H9 (cell line): Measurements from ENCODE around the gene PRAMEF12. TPM values are rescaled to one million over a fixed set of nuclear protein-coding genes. Genes with fewer than 3 reads are reported as not detected.

Experiments
- DNase-seq: peaks from one replicate; pipeline ENCODE4 v3.0.0-alpha.2; 2017
- H2AFZ ChIP-seq: one replicate; pipeline ENCODE4 v1.6.1; 2013; ENCODE audit warnings: mild to moderate bottlenecking, low read length, control low read depth, moderate library complexity
- H2AK5ac ChIP-seq: 2 replicates; pipeline ENCODE4 v1.6.1; 2013; ENCODE audit warnings: low read length, control low read depth, mixed read lengths; ENCODE audit not compliant: insufficient read length
- H2BK120ac ChIP-seq: one replicate; pipeline ENCODE4 v1.6.1; 2013; ENCODE audit warnings: low read depth, mild to moderate bottlenecking, low read length, control low read depth, inconsistent platforms; ENCODE audit not compliant: poor library complexity, severe bottlenecking
- H2BK12ac ChIP-seq: 2 replicates; pipeline ENCODE4 v1.6.1; 2013; ENCODE audit warnings: low read length, control low read depth, mixed read lengths, low read depth; ENCODE audit not compliant: insufficient read length
- H2BK15ac ChIP-seq: 2 replicates; pipeline ENCODE4 v1.6.1; 2013; ENCODE audit warnings: low read depth, low read length, control low read depth
- H2BK20ac ChIP-seq: one replicate; pipeline ENCODE4 v1.6.1; 2013; ENCODE audit warnings: low read depth, mild to moderate bottlenecking, low read length, control low read depth, inconsistent platforms; ENCODE audit not compliant: poor library complexity, severe bottlenecking
- H2BK5ac ChIP-seq: 2 replicates; pipeline ENCODE4 v1.6.1; 2013; ENCODE audit warnings: low read length, control low read depth, mixed read lengths; ENCODE audit not compliant: insufficient read length
- H3K14ac ChIP-seq: 2 replicates; pipeline ENCODE4 v1.6.1; 2013; ENCODE audit warnings: low read length, control low read depth; ENCODE audit not compliant: insufficient read depth
- H3K18ac ChIP-seq: 2 replicates; pipeline ENCODE4 v1.6.1; 2013; ENCODE audit warnings: low read depth, mild to moderate bottlenecking, mixed read lengths, low read length, control low read depth; ENCODE audit not compliant: insufficient read length
- H3K23ac ChIP-seq: 2 replicates; pipeline ENCODE4 v1.6.1; 2013; ENCODE audit warnings: low read length, control low read depth, mixed read lengths, low read depth; ENCODE audit not compliant: insufficient read length
- H3K23me2 ChIP-seq: 2 replicates; pipeline ENCODE4 v1.6.1; 2013; ENCODE audit warnings: low read depth, mild to moderate bottlenecking, mixed read lengths, low read length, control low read depth; ENCODE audit not compliant: insufficient read length, poor library complexity, severe bottlenecking
- H3K27ac ChIP-seq: 2 replicates; pipeline ENCODE4 v1.5.1; 2013; ENCODE audit warnings: low read length, control low read depth, mixed read lengths, low read depth; ENCODE audit not compliant: insufficient read length
- H3K27me3 ChIP-seq: 2 replicates; pipeline ENCODE4 v1.6.1; 2013; ENCODE audit warnings: low read length, control low read depth, inconsistent platforms; ENCODE audit not compliant: insufficient read depth
- H3K4ac ChIP-seq: 2 replicates; pipeline ENCODE4 v1.6.1; 2013; ENCODE audit warnings: low read depth, mild to moderate bottlenecking, control low read depth, inconsistent platforms, low read length, moderate library complexity
- H3K4me1 ChIP-seq: 2 replicates; pipeline ENCODE4 v1.6.1; 2013; ENCODE audit warnings: low read length, control low read depth, inconsistent platforms; ENCODE audit not compliant: insufficient read depth
- H3K4me2 ChIP-seq: 2 replicates; pipeline ENCODE4 v1.6.1; 2013; ENCODE audit warnings: low read length, control low read depth, mixed read lengths; ENCODE audit not compliant: insufficient read length, insufficient read depth
- H3K56ac ChIP-seq: 2 replicates; pipeline ENCODE4 v1.6.1; 2013; ENCODE audit warnings: low read depth, mild to moderate bottlenecking, mixed read lengths, low read length, control low read depth; ENCODE audit not compliant: insufficient read length
- H3K79me1 ChIP-seq: 2 replicates; pipeline ENCODE4 v1.6.1; 2013; ENCODE audit warnings: low read depth, mild to moderate bottlenecking, moderate library complexity, low read length, control low read depth, inconsistent platforms; ENCODE audit not compliant: insufficient read depth, poor library complexity, severe bottlenecking
- H3K79me2 ChIP-seq: 2 replicates; pipeline ENCODE4 v1.6.1; 2013; ENCODE audit warnings: low read length, control low read depth, inconsistent platforms; ENCODE audit not compliant: insufficient read depth
- H3K9ac ChIP-seq: 2 replicates; pipeline ENCODE4 v1.6.1; 2013; ENCODE audit warnings: low read length, control low read depth, mixed read lengths; ENCODE audit not compliant: insufficient read length; ENCODE audit errors: extremely low read depth
- H3K9me3 ChIP-seq: one replicate; pipeline ENCODE4 v1.6.1; 2013; ENCODE audit warnings: low read depth, low read length, inconsistent platforms; ENCODE audit not compliant: control insufficient read depth
- H3T11ph ChIP-seq: one replicate; pipeline ENCODE4 v1.6.1; 2013; ENCODE audit warnings: mild to moderate bottlenecking, low read length, control low read depth, inconsistent platforms
- H4K20me1 ChIP-seq: one replicate; pipeline ENCODE4 v1.6.1; 2013; ENCODE audit not compliant: control insufficient read depth, insufficient read length, insufficient read depth
- H4K5ac ChIP-seq: 2 replicates; pipeline ENCODE4 v1.6.1; 2013; ENCODE audit warnings: low read depth, mild to moderate bottlenecking, mixed read lengths, low read length, control low read depth; ENCODE audit not compliant: insufficient read length
- H4K8ac ChIP-seq: replicated peaks from 2 replicates; pipeline ENCODE4 v1.6.1; 2013; ENCODE audit warnings: low read length, control low read depth, mixed read lengths, low read depth; ENCODE audit not compliant: insufficient read length
- H4K91ac ChIP-seq: 2 replicates; pipeline ENCODE4 v1.6.1; 2013; ENCODE audit warnings: low read depth, mild to moderate bottlenecking, moderate library complexity, mixed read lengths, low read length, control low read depth; ENCODE audit not compliant: insufficient read length
- H3K27ac Mint-ChIP-seq, 3 experiments: 2 replicates in 2 of 3; 3 replicates in 1 of 3; pipeline ENCODE4 v1.8.0; 2020 to 2021; ENCODE audit warnings: mixed read lengths in 3 of 3, mild to moderate bottlenecking in 1 of 3, moderate library complexity in 1 of 3
- H3K27me3 Mint-ChIP-seq: 2 replicates; pipeline ENCODE4 v1.8.0; 2021; ENCODE audit warnings: low read depth, mild to moderate bottlenecking, moderate library complexity, mixed read lengths
- H3K36me3 Mint-ChIP-seq, 3 experiments: 2 replicates in 2 of 3; 3 replicates in 1 of 3; pipeline ENCODE4 v1.8.0; 2020 to 2021; ENCODE audit warnings: low read depth in 3 of 3, mixed read lengths in 3 of 3; ENCODE audit not compliant: insufficient read depth in 1 of 3
- H3K4me1 Mint-ChIP-seq, 2 experiments: 2 replicates each; pipeline ENCODE4 v1.8.0; 2020; ENCODE audit warnings: mixed read lengths in 2 of 2
- H3K4me3 Mint-ChIP-seq, 2 experiments: 2 replicates in 1 of 2; 3 replicates in 1 of 2; pipeline ENCODE4 v1.8.0; 2020 to 2021; ENCODE audit warnings: mild to moderate bottlenecking in 2 of 2, mixed read lengths in 2 of 2, moderate library complexity in 1 of 2
- H3K9me3 Mint-ChIP-seq, 2 experiments: 2 replicates in 1 of 2; 3 replicates in 1 of 2; pipeline ENCODE4 v1.8.0; 2020; ENCODE audit warnings: mild to moderate bottlenecking in 2 of 2, mixed read lengths in 2 of 2, moderate library complexity in 1 of 2
- WGBS: extraction: QIAGEN DNeasy Blood & Tissue Kit; methylation state at CpG from one replicate; pipeline ENCODE4 v1.1.7; 2013; ENCODE audit warnings: missing lambda C conversion rate, low lambda C conversion rate, mixed read lengths; ENCODE audit not compliant: insufficient read length; ENCODE audit errors: extremely low coverage; 5-methylcytosine and 5-hydroxymethylcytosine counted together
- total RNA-seq: library from RNA; stranded (reverse); gene quantifications from 2 replicates; pipeline ENCODE4 v1.2.1, GENCODE V29; 2021
- TF ChIP-seq, protein P1 (sequence below): fragments of 200-600 bp; sonication (generic); conservative IDR thresholded peaks from 3 replicates; pipeline ENCODE4 v1.8.0; 2021; ENCODE audit warnings: antibody characterized with exemption, mild to moderate bottlenecking

The PRAMEF12 gene
- total RNA-seq, 1 experiment from 2014 or later, result not detected

DNA sequence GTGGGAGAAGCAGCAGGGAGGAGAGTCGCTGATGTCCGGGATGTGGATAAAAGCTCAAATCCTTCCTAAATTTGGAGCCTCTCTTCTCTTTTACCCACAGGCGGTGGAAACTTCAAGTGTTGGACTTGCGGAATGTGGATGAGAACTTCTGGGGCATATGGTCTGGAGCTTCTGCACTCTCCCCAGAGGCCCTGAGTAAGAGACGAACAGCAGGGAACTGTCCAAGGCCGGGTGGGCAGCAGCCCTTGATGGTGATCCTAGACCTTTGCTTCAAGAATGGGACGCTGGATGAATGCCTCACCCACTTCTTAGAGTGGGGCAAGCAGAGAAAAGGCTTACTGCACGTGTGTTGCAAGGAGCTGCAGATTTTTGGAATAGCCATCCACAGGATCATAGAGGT, 1.9 kb downstream of the PRAMEF12 start:
- Mint-ChIP-seq H3K36me3 (no peaks in the 10 kb centered on the region), H3K9me3 (peaks cover 0 to 4% of the 10 kb centered on the region in 2 experiments; a peak in 3 of 5 replicates), H3K27me3 (peaks cover 12% of the 10 kb centered on the region), H3K27ac (no peak overlapping the region), H3K4me1 (no peaks in the 10 kb centered on the region), H3K4me3 (no peak overlapping the region)
- Histone ChIP-seq H3K79me2 (0 out of 2 replicates have a peak, but pooled peaks cover 2% of the 10 kb centered on the region), H3K14ac (no peak overlapping the region), H3K18ac (no peak overlapping the region), H2AFZ (no peak overlapping the region), H2BK15ac (no peak overlapping the region), H3K27me3 (no peaks in the 10 kb centered on the region), H4K5ac (no peak overlapping the region), H3K23me2 (no peaks in the 10 kb centered on the region), H3K4me1 (no peaks in the 10 kb centered on the region), H2BK12ac (no peak overlapping the region), H3K9me3 (no peaks in the 10 kb centered on the region), H3K79me1 (no peaks in the 10 kb centered on the region), H3K56ac (no peak overlapping the region), H4K20me1 (no peaks in the 10 kb centered on the region), H3K4me2 (no peak overlapping the region), H2BK120ac (no peak overlapping the region), H3K4ac (no peak overlapping the region), H3K27ac (no peak overlapping the region), H3K23ac (no peak overlapping the region), H3T11ph (no peak overlapping the region), H2BK20ac (no peak overlapping the region), H4K91ac (no peak overlapping the region), H3K9ac (no peak overlapping the region), H4K8ac (no peak overlapping the region), H2BK5ac (no peak overlapping the region), H2AK5ac (no peak overlapping the region)
- TF ChIP-seq, protein P1, sequence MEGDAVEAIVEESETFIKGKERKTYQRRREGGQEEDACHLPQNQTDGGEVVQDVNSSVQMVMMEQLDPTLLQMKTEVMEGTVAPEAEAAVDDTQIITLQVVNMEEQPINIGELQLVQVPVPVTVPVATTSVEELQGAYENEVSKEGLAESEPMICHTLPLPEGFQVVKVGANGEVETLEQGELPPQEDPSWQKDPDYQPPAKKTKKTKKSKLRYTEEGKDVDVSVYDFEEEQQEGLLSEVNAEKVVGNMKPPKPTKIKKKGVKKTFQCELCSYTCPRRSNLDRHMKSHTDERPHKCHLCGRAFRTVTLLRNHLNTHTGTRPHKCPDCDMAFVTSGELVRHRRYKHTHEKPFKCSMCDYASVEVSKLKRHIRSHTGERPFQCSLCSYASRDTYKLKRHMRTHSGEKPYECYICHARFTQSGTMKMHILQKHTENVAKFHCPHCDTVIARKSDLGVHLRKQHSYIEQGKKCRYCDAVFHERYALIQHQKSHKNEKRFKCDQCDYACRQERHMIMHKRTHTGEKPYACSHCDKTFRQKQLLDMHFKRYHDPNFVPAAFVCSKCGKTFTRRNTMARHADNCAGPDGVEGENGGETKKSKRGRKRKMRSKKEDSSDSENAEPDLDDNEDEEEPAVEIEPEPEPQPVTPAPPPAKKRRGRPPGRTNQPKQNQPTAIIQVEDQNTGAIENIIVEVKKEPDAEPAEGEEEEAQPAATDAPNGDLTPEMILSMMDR, result no peak
- no peak for DNase-seq
- WGBS, result no CpG with 5 or more reads among the region's 8 CpGs
